ENCODE results near the gene RFTN1.
"Not testable (repeated sequence)": the region's sequence is repeated elsewhere in the genome, so short reads cannot be mapped to it uniquely, and the experiment has no call there.

The RFTN1 gene

DNA sequence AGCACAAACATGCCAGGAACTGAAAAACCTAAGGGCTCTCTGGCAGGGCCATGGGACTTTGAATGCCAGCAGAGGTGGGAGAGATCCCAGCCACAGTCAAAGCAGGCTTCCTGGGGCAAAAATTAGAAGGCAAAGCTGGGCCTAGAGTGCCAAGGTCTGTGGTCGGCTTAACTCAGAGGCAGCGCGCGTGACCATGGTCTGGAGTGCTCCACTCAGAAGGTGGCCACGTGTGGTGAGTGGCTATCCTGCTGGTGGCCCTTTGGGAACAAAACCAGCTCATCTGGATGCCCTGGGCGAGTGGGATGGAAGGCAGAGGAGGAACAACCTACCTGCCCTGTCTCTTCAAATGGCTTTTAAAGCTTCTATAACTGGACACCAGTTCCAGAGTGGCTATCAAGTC is 185.4 kb downstream of the RFTN1 start:
- in situ Hi-C loops (cut with MboI; ENCODE audit: low pct_unique_long_range_greater_than_20kb, low sequenced_read_pairs): no loop called here
- no peak for DNase-seq

GRCh38 chr3:16326724-16327349 is 186.7 kb downstream of the RFTN1 start:
- no peak for DNase-seq
- in situ Hi-C loops (cut with MboI; ENCODE audit: low pct_unique_long_range_greater_than_20kb, low sequenced_read_pairs): no loop called here

DNA sequence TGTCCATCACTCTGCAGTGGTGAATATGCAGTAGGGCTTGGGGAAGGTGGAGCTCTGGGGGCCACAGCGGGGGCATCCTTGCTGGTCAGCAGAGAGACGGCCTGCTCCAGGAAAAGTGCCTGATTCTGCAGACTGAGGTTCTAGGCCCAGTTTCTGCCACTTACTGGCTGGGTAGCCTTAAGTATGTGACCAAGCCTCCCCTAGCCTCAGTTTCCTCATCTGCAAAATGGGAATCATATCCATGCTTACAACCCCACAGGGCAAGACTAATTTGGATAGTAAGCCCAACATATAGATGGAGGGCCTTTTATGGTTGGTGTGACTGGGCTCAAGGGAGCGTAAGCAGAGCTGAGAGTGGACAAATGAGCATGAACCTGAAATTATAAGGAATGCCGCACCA is 187.6 kb downstream of the RFTN1 start:
- in situ Hi-C loops (cut with MboI; ENCODE audit: low pct_unique_long_range_greater_than_20kb, low sequenced_read_pairs): no loop called here
- DNase-seq: no peak

DNA sequence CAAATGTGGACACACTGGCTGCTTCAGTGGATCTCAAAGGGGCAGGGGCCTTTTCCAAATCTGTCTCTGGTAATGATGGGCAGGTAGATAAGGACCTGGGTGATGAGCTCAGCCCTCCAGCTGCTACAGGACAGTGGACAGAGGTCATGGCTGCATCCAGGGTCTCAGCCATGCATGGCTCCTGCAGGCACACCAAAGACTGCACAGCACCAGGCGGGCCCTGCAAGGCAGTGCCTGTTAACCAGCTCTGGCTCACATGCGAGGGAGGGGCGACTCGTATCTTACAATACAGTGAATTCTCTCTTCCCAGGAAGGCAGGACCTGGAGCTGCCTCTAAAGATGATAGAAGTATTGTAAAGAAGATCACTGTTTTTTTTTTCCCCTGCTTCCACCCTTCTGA is 189.8 kb downstream of the RFTN1 start:
- in situ Hi-C loops (cut with MboI; ENCODE audit: low pct_unique_long_range_greater_than_20kb, low sequenced_read_pairs): no loop called here
- no peak for DNase-seq

- in situ Hi-C loops (cut with MboI; ENCODE audit: low pct_unique_long_range_greater_than_20kb, low sequenced_read_pairs): no loop called here
- DNase-seq: no peak
Observed at GRCh38 chr3:16322189-16322588, 191.3 kb downstream of the RFTN1 start.

- in situ Hi-C loops (cut with MboI; ENCODE audit: low pct_unique_long_range_greater_than_20kb, low sequenced_read_pairs): no loop called here
Observed at GRCh38 chr3:16320711-16321110, 192.8 kb downstream of the RFTN1 start.

GRCh38 chr3:16319723-16320122 is 193.8 kb downstream of the RFTN1 start:
- in situ Hi-C loops (cut with MboI; ENCODE audit: low pct_unique_long_range_greater_than_20kb, low sequenced_read_pairs): no loop called here
- no peak for DNase-seq

More at GRCh38 chr3:16320711-16321110, 192.8 kb downstream of the RFTN1 start:
- DNase-seq: no peak

GRCh38 chr3:16319307-16319706 is 194.2 kb downstream of the RFTN1 start:
- peak; percentile 72 for DNase-seq
- in situ Hi-C loops (cut with MboI; ENCODE audit: low pct_unique_long_range_greater_than_20kb, low sequenced_read_pairs): no loop called here

- DNase-seq: no peak
Observed at GRCh38 chr3:16318176-16318575, 195.3 kb downstream of the RFTN1 start.

GRCh38 chr3:16317561-16317945 is 195.9 kb downstream of the RFTN1 start:
- no peak for DNase-seq
- in situ Hi-C loops (cut with MboI; ENCODE audit: low pct_unique_long_range_greater_than_20kb, low sequenced_read_pairs): no loop called here

More at GRCh38 chr3:16318176-16318575, 195.3 kb downstream of the RFTN1 start:
- in situ Hi-C loops (cut with MboI; ENCODE audit: low pct_unique_long_range_greater_than_20kb, low sequenced_read_pairs): no loop called here

DNA sequence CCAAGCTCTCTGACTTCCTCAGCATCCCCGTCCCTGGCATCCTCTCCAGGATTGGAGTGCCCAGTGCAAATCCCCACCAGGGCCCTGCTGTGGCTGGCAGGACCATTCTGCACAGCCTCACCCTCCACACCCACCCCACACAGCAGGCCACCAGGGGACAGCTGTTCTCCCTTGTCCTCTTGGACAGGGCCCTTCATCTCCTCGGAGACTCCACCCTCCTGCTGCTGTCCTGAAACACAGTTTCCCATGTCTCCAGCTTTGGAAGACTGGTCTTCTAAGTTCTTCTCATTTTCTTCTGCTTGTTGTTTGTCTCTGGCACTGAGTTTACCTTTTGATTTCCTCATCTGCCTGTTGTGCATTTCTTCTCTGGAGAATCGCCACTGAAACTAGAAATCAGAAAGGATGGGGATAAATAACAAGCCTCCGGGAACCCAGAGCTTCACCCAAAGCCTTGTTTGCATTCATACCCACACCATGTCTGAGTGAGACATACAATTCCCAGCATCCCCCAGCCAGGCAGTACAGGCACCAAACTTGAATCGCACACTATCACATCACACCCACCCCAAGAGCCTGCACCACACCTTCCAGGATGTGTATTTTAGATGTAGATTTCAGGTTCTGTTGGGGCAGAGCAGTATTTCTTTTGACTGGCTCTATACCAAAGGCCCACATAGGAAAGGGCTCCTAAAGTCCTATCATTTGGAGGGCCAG is 196.5 kb downstream of the RFTN1 start:
- DNase-seq: no peak
- in situ Hi-C loops (cut with MboI; ENCODE audit: low pct_unique_long_range_greater_than_20kb, low sequenced_read_pairs): no loop called here

DNA sequence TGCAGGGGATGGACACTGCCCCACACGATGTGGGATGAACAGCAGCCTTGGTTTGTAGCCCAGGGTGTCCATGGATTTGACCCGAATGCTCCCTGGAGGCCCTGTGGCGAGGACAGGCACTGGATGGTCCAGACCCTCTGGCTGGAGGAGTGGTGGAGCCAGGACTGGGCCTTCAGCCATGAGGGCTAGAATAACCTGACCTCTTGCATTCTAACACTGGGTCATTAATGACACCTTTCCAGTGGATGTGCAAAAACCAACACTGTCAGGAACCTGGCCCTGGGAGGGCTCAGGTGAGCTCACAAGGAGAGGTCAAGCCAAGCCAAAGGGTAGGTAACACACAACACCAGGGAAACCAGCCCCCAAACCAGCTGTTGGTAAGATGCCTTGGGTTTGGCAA is 197.1 kb downstream of the RFTN1 start:
- DNase-seq: no peak
- in situ Hi-C loops (cut with MboI; ENCODE audit: low pct_unique_long_range_greater_than_20kb, low sequenced_read_pairs): no loop called here

DNA sequence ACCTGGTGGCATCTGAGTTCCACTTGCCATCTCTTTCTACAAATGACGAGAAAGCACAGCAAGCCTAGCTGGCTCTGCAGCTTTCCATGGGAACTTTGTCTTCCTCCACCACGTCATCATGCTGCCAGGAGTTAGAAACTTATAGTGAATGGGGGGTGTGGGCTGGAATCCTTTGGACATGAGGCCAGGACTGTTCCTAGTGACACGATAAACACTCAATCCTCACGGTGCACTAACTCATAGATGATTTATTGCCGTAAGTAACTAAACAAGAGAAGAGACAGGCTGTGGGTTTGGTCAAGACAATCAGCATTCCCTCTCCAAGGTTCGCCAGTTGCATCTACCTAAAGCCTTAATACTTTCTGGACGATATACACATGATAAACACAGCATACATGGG is 197.9 kb downstream of the RFTN1 start:
- in situ Hi-C loops (cut with MboI; ENCODE audit: low pct_unique_long_range_greater_than_20kb, low sequenced_read_pairs): no loop called here
- no peak for DNase-seq

- in situ Hi-C loops (cut with MboI; ENCODE audit: low pct_unique_long_range_greater_than_20kb, low sequenced_read_pairs): no loop called here
- no peak for DNase-seq
Observed at GRCh38 chr3:16313886-16314645, 199.4 kb downstream of the RFTN1 start.

DNA sequence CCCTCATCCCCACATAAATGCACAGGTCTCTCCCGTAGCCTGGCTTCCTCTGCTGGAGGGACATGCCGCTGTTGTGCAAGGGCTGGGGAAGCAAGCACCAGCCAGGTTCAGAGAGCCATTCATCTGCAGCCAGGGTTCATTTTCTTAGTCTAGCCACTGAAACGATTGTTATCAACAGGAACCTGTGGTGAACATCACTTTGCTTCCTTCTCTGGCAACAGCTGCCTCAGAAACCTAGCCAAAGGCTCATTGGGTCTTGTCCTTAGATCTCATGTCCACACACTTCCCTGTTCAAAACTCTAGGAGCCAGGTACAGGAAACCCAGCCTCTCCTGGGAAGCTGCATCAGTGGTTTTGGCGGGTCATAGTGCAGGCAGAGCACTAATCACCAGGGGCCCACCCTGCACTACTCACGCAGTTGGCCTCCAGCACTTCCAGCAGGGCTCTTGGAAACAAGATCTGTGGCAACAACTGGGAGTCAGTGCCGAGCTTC is 201.5 kb downstream of the RFTN1 start:
- in situ Hi-C loops (cut with MboI; ENCODE audit: low pct_unique_long_range_greater_than_20kb, low sequenced_read_pairs): no loop called here
- DNase-seq: peak; percentile 93

DNA sequence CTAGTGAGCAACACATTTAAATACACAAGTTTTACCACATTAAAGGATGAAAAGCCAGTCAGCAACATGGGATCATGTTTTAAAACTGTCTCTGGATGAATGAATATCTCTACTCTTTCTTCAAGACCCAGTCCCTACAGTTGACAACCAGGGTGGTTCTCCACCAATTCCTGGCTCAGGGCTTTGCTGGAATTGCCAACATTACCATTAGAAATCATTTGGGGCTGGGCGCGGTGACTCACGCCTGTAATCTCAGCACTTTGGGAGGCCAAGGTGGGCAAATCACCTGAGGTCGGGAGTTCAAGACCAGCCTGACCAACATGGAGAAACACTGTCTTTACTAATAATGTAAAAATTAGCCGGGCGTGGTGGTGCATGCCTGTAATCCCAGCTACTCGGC is 203.0 kb downstream of the RFTN1 start:
- in situ Hi-C loops (cut with MboI; ENCODE audit: low pct_unique_long_range_greater_than_20kb, low sequenced_read_pairs); DNase-seq: not testable (repeated sequence)

DNA sequence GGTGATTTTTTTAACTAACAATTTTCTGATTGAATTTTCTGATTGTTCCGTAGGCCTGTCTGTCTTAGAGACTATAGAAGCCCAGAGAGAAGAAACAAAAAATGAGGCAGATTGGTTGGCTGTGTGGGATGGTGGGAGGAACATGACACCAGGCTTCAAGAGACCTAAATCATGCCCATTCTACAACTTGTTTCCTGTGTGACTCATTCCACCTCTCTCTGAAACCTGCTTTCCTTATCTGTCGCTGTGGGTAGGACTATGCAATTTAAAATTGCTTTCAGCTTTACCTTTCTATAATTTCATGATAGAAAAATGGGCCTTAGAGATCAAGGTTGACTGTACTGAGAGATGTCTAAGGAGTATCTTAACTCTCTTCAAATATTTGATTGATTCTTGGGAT is 203.9 kb downstream of the RFTN1 start:
- peak; percentile 71 for DNase-seq
- in situ Hi-C loops (cut with MboI; ENCODE audit: low pct_unique_long_range_greater_than_20kb, low sequenced_read_pairs): no loop called here

DNA sequence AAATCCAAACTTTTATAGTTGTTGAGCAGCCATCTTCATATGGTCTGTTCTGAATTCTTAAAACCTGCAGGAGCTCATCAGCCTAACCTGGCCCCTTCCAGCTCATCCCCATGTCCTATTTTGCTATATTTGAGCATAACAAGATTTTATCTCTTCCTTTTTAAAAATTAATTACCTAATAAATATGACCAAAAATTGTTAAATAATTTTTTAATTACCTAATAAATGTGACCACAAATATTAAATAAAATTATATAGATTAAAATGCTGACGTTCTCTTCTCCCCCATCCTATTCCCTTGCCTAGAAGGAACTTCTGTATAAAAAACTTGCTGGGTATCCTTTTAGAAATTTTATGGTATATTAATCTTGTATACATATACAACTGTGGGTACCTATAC is 204.8 kb downstream of the RFTN1 start:
- DNase-seq: no peak
- in situ Hi-C loops (cut with MboI; ENCODE audit: low pct_unique_long_range_greater_than_20kb, low sequenced_read_pairs): no loop called here

GRCh38 chr3:16307832-16308531 is 205.5 kb downstream of the RFTN1 start:
- in situ Hi-C loops (cut with MboI; ENCODE audit: low pct_unique_long_range_greater_than_20kb, low sequenced_read_pairs): no loop called here
- DNase-seq: no peak
